Measurements from ENCODE around the gene CCDC178. TPM values are rescaled to one million over a fixed set of nuclear protein-coding genes. Genes with fewer than 3 reads are reported as not detected.

Gene CCDC178
- total and polyA plus RNA-seq, 2 of the 4 experiments (the other 2 are of a cell fraction) = not detected

DNA sequence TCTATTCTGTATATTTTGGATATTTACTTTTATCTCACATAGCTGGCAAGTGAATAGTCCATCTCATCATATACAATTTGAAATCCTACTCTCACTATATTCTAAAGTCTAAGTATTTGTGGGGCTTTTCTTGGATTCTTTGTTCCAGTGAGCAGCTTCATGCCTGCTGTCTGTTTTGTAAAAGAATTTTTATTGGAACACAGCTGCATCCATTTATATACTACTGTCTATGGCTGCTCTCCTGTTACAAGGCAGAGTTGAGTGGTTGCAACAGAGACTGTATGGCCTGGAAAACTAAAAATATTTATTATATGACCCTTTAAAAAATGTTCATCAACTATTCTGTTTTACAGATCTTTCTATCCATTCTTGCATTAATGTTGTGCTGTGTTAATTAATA lies 474.4 kb downstream of the CCDC178 start:
- Histone ChIP-seq H3K4me2 (ENCODE audit: low read depth, low read length) (no peak overlapping the region), H3K9ac (ENCODE audit: low read depth, low read length) (no peak overlapping the region), H4K91ac (ENCODE audit: insufficient read depth, low read depth, low read length) (no peak overlapping the region), H3K9me1 (ENCODE audit: insufficient read depth, low read length) (no peaks in the 10 kb centered on the region), H2AK5ac (ENCODE audit: low read depth, low read length) (no peak overlapping the region), H4K20me1 (ENCODE audit: insufficient read depth, low read length) (no peaks in the 10 kb centered on the region), H2BK120ac (ENCODE audit: low read depth, low read length) (no peak overlapping the region), H3K36me3 (ENCODE audit: control insufficient read depth, insufficient read depth, low read length) (no peaks in the 10 kb centered on the region), H4K5ac (ENCODE audit: low read depth, low read length) (no peak overlapping the region), H3K4ac (ENCODE audit: low read depth, low read length) (no peak overlapping the region), H4K8ac (ENCODE audit: low read depth in 2 of 2, low read length in 2 of 2) (no peak overlapping the region), H3K9me3 (ENCODE audit: control insufficient read depth, insufficient read depth, low read length) (no peaks in the 10 kb centered on the region), H2BK20ac (ENCODE audit: low read depth, low read length) (no peak overlapping the region), H3K27me3 (ENCODE audit: control insufficient read depth, insufficient read depth, low read length) (no peaks in the 10 kb centered on the region), H3K23ac (ENCODE audit: low read depth, low read length) (no peak overlapping the region), H3K4me1 (ENCODE audit: control insufficient read depth, insufficient read depth, low read length) (no peaks in the 10 kb centered on the region), H3K56ac (ENCODE audit: extremely low read depth, insufficient read depth, low read length) (no peak overlapping the region), H3K27ac (ENCODE audit: insufficient read depth, low read length) (no peak overlapping the region), H3K79me1 (ENCODE audit: low read depth in 1 of 2, low read length in 2 of 2) (no peaks in the 10 kb centered on the region), H3K18ac (ENCODE audit: low read depth, low read length) (no peak overlapping the region), H3K14ac (replicated peaks; ENCODE audit: low read depth, low read length) (no peak overlapping the region), H2AK9ac (replicated peaks; ENCODE audit: low read depth, low read length, poor library complexity) (no peak overlapping the region), H3K4me3 (ENCODE audit: insufficient read depth, low read depth, low read length) (no peak overlapping the region), H2AFZ (replicated peaks; ENCODE audit: low read length, poor library complexity) (no peak overlapping the region), H2BK15ac (ENCODE audit: low read depth, low read length) (no peak overlapping the region), H2BK5ac (ENCODE audit: low read depth, low read length, poor library complexity, severe bottlenecking) (no peak overlapping the region)
- no TSS peak for BruUV-seq (replicated peaks)
- in situ Hi-C loops (cut with MboI; ENCODE audit: low sequenced_read_pairs) = no loop called here
- ChIA-PET CTCF (no interaction called here), POLR2A (ENCODE audit: unreplicated experiment) (no interaction called here)
- intact Hi-C loops (cut with micrococcal nuclease) = no loop called here
- TF ChIP-seq, protein P1, sequence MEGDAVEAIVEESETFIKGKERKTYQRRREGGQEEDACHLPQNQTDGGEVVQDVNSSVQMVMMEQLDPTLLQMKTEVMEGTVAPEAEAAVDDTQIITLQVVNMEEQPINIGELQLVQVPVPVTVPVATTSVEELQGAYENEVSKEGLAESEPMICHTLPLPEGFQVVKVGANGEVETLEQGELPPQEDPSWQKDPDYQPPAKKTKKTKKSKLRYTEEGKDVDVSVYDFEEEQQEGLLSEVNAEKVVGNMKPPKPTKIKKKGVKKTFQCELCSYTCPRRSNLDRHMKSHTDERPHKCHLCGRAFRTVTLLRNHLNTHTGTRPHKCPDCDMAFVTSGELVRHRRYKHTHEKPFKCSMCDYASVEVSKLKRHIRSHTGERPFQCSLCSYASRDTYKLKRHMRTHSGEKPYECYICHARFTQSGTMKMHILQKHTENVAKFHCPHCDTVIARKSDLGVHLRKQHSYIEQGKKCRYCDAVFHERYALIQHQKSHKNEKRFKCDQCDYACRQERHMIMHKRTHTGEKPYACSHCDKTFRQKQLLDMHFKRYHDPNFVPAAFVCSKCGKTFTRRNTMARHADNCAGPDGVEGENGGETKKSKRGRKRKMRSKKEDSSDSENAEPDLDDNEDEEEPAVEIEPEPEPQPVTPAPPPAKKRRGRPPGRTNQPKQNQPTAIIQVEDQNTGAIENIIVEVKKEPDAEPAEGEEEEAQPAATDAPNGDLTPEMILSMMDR (conservative IDR thresholded peaks at IDR 0.05; ENCODE audit: low read depth, low read length) = no peak
- TF ChIP-seq SMC3 (IDR thresholded peaks at IDR 0.05; ENCODE audit: low read depth, low read length) = no peak
- no peak for TF ChIP-seq CHD1 (IDR thresholded peaks at IDR 0.05; ENCODE audit: low read depth, low read length)
- TF ChIP-seq MXI1 (IDR thresholded peaks at IDR 0.05; ENCODE audit: borderline replicate concordance, low read depth, low read length) = no peak
- TF ChIP-seq CEBPB (IDR thresholded peaks at IDR 0.05; ENCODE audit: low read depth, low read length) = no peak
- TF ChIP-seq, protein P2, sequence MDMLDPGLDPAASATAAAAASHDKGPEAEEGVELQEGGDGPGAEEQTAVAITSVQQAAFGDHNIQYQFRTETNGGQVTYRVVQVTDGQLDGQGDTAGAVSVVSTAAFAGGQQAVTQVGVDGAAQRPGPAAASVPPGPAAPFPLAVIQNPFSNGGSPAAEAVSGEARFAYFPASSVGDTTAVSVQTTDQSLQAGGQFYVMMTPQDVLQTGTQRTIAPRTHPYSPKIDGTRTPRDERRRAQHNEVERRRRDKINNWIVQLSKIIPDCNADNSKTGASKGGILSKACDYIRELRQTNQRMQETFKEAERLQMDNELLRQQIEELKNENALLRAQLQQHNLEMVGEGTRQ (IDR thresholded peaks at IDR 0.05; ENCODE audit: low read depth, low read length) = no peak
- TF ChIP-seq RCOR1 (IDR thresholded peaks at IDR 0.05; ENCODE audit: insufficient replicate concordance, low read length) = no peak
- DNase-seq (no peak), ATAC-seq (ENCODE audit: low read depth) (no peak)
- dilution Hi-C loops (cut with HindIII; ENCODE audit: low sequenced_read_pairs, unreplicated experiment) = no loop called here
